ENCODE measurements around the gene CDX1.
A peak's percentile ranks its signal among the peaks of the same experiment; 100 is the strongest.

Gene CDX1

GRCh38 chr5:150142185-150142958 is 24.2 kb upstream of the CDX1 start:
- Mint-ChIP-seq H3K27ac (peak overlapping the region; percentile 97 to 99 (median 97)), H3K9me3 (no peaks in the 10 kb centered on the region)
- TF ChIP-seq CTCF (IDR thresholded peaks at IDR 0.05; ENCODE audit: unreplicated experiment in 3 of 3): no peak

GRCh38 chr5:150142959-150143349 is 23.6 kb upstream of the CDX1 start:
- Mint-ChIP-seq H3K27me3 (ENCODE audit: low read depth) (no peaks in the 10 kb centered on the region), H3K4me1 (peaks cover 88% of the 10 kb centered on the region), H3K9me3 (no peaks in the 10 kb centered on the region), H3K36me3 (ENCODE audit: low read depth) (peaks cover 7% of the 10 kb centered on the region), H3K4me3 (peak overlapping the region; percentile 4 to 10 (median 7)), H3K27ac (peak overlapping the region; percentile 97 to 99 (median 97))
- no peak for TF ChIP-seq CTCF (IDR thresholded peaks at IDR 0.05; ENCODE audit: unreplicated experiment in 3 of 3)

More at GRCh38 chr5:150142185-150142958, 24.2 kb upstream of the CDX1 start:
- peak overlapping the region in 2 of 3 experiments; percentile 7 to 10 for H3K4me3 Mint-ChIP-seq
- no peaks in the 10 kb centered on the region for H3K27me3 Mint-ChIP-seq (ENCODE audit: low read depth)
- H3K4me1 Mint-ChIP-seq: peaks cover 88% of the 10 kb centered on the region
- H3K36me3 Mint-ChIP-seq (ENCODE audit: low read depth): peaks cover 7% of the 10 kb centered on the region

GRCh38 chr5:150143350-150144245 is 23.0 kb upstream of the CDX1 start:
- no peaks in the 10 kb centered on the region for H3K27me3 Mint-ChIP-seq (ENCODE audit: low read depth)
- H3K36me3 Mint-ChIP-seq (ENCODE audit: low read depth): peaks cover 11% of the 10 kb centered on the region
- H3K9me3 Mint-ChIP-seq: no peaks in the 10 kb centered on the region
- peaks cover 88% of the 10 kb centered on the region for H3K4me1 Mint-ChIP-seq
- TF ChIP-seq CTCF (IDR thresholded peaks at IDR 0.05; ENCODE audit: unreplicated experiment in 3 of 3): no peak
- H3K4me3 Mint-ChIP-seq: peak overlapping the region; percentile 65 to 79 (median 72)
- peak overlapping the region; percentile 97 to 99 (median 97) for H3K27ac Mint-ChIP-seq

GRCh38 chr5:150144246-150144801 is 22.3 kb upstream of the CDX1 start:
- Mint-ChIP-seq H3K27ac (peak overlapping the region; percentile 97 to 99 (median 97)), H3K36me3 (ENCODE audit: low read depth) (peaks cover 15% of the 10 kb centered on the region), H3K27me3 (ENCODE audit: low read depth) (no peaks in the 10 kb centered on the region), H3K9me3 (no peaks in the 10 kb centered on the region), H3K4me1 (peaks cover 86% of the 10 kb centered on the region), H3K4me3 (peak overlapping the region; percentile 65 to 79 (median 72))
- TF ChIP-seq CTCF (IDR thresholded peaks at IDR 0.05; ENCODE audit: unreplicated experiment in 3 of 3): no peak

GRCh38 chr5:150144879-150145278 is 21.7 kb upstream of the CDX1 start:
- no peak for TF ChIP-seq CTCF (IDR thresholded peaks at IDR 0.05; ENCODE audit: unreplicated experiment in 3 of 3)
- Mint-ChIP-seq H3K27ac (peak overlapping the region; percentile 97 to 98 (median 97)), H3K9me3 (no peaks in the 10 kb centered on the region)

More at GRCh38 chr5:150144879-150145278, 21.7 kb upstream of the CDX1 start:
- Mint-ChIP-seq H3K4me3 (peak overlapping the region; percentile 37 to 59 (median 53)), H3K27me3 (ENCODE audit: low read depth) (no peaks in the 10 kb centered on the region), H3K4me1 (peaks cover 81% of the 10 kb centered on the region), H3K36me3 (ENCODE audit: low read depth) (peaks cover 15% of the 10 kb centered on the region)
